ENCODE data around the gene KIAA1958.
"Not testable (repeated sequence)": the region's sequence is repeated elsewhere in the genome, so short reads cannot be mapped to it uniquely, and the experiment has no call there.

The KIAA1958 gene

GRCh38 chr9:112554516-112554915 is 67.9 kb downstream of the KIAA1958 start:
- no peak for DNase-seq (ENCODE audit: low read depth, low spot score)

DNA sequence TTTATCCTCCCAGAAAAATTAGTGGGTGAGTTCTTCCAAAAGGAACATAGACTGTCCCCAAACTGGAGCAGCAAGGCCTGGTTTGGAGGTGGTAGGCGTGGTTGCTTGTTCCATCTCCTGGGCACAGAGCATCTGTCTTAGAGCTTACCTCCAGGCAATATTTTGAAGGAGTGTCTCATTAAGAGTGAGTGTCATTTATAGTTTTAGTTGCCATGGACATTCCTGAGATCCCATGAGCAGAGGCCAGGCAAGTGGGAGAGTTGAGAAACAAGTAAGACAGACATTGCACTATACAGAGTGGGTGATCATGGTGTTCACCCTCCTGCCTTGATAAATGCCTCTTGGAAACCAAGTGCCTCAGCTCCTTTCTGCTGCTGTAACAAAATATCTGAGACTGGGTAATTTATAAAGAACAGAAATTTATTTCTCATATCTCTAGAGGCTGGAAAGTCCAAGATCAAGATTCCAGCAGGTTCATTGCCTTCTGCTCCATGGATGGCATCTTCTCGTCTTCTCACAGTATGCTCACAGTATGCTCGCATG is 68.5 kb downstream of the KIAA1958 start:
- DNase-seq (ENCODE audit: low read depth, low spot score) = no peak

DNA sequence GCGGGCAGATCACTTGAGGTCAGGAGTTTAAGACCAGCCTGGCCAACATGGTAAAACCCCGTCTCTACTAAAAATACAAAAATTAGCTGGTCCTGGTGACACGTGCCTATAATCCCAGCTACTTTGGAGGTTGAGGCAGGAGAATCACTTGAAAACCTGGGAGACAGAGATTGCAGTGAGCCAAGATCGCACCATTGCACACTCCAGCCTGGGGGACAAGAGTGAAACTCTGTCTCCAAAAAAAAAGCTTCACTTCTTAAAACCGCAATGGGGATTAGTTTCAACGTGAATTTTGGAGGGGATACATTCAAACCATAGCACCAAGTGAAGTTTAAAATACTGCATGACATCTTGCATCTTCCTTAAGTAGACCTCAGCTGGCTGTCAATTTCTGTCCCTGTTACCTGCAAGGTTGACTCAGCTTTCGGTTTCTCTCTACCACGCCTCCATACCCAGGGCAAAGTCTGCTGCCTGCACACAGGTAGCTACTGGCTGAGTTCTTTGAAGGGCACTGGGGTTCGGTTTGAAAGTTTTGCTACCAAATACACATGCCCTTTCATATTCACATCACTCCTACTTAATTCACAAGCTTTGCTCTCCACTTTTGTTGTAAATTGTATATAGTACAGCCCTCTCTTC is 69.3 kb downstream of the KIAA1958 start:
- DNase-seq (ENCODE audit: low read depth, low spot score) = no peak

DNA sequence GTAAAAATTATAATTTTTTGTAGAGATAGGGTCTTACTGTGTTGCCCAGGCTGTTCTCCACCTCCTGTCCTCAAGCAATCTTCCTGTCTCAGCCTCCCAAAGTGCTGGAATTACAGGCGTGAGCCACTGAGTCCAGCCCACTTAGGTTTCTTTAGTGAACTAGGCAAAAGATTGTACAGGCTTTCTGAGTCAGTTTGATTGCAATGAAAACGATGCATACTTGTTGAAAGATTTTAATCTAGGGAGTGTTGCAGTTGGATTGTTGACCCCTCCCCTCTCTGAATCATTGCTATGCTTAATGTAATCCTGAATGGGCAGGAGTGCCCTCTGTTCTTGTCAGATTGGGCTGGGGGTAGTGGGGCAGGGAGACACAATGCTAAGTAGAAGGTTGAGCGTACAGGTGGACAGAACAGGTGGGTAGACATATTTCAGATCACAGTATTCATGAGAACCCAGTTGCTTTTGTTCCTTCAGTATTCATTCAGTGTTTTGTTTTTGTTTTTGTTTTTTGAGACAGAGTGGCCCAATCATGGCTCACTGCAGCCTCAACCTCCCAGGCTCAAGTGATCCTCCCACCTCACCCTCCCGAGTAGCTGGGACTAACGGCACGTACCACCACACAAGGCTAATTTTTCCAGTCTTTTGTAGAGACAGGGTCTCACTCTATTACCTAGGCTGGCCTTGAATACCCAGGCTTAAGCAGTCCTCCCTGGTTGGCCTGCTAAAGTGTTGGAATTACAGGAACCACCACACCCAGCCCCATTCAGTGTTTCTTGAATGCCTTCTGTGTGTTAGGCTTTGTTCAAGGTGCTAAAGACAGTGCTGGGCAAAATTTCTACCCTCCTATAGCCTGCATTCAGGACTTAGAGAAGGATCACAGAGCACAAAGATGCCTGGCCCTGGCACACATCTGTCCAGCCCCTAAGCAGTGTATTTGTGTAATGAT is 70.1 kb downstream of the KIAA1958 start:
- DNase-seq (ENCODE audit: low read depth, low spot score) = no peak

DNA sequence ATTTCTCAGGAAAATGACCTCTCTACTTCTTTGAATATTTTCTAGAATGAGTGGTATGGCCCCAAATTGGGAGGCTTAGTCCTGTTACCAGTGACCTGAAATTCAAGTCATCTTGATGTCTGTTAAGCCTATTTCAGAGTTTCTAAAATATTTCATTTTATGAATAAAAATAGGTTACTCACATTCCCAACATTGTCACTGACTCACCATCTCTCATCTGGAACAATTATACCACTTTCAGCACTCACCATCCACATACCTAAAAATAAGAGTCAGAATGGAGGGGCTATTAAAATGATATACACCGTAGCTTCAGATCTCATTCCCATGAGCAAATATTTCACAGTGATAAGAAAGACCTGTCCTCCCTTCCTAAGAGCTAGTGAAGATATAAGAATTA is 71.8 kb downstream of the KIAA1958 start:
- no peak for DNase-seq (ENCODE audit: low read depth, low spot score)

GRCh38 chr9:112558978-112559377 is 72.4 kb downstream of the KIAA1958 start:
- no peak for DNase-seq (ENCODE audit: low read depth, low spot score)

DNA sequence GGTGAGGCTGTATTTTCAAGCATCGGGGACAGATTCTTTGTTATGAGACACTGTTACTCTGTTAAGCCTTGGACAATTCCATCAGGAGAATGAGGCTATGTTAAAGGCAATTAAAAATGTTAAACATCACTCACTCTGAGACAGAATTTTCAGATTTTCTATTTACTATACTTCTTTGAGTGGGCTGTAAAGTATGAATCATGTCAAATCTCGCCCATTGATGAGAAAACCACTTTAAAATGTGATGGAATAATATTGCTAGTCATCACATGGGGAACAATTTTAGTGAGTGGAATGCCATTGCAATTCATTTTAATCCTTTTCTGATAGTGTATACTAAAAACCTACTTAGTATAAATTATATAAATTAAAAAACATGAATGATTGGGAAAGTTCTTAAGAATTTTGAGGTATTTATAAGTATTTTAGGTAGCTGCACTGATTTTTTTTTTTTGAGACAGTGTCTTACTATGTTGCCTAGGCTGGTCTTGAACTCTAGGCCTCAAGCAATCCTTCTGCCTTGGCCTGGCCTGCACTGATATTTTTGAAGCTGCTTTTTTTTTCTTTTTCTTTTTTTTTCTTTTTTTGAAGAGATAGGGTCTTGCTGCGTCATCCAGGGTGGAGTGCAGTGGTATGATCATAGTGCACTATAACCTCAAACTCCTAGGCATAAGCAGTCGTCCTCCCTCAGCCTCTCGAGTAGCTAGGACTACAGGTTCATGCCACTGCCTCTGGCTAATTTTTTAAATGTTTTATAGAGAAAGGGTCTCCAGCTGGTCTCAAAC is 73.2 kb downstream of the KIAA1958 start:
- DNase-seq (ENCODE audit: low read depth, low spot score) = no peak

DNA sequence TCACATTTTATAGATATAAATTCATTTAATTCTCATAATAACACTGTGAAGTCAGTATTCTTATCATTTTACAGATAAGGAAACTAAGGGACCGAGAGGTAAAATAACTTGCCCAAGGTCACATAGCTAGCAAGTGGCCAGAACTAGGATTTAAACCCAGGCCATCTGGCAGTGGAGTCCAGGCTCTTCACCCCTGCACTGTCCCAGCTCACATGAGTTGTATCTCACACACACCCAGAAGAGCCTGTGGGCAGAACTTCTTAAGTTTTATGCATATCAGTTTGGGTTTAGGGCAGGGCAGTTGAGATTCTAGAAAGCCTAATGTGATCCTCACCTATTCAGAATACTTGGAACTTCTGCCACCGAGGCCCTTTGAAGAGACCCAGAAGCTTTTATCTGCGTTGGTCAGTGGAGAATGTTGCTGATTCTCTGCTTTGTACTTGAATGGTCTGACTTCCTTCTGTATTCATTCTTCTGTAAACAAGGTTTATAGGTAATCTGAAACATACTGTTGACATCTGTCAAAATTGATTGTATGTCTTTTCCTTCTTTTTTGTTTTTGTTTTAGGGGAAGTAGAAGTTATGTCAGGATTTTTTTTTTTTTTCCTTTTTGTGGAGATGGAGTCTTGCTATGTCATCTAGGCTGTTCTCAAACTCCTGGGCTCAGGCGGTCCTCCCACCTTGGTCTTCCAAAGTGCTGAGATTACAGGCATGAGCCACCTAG is 75.8 kb downstream of the KIAA1958 start:
- DNase-seq (ENCODE audit: low read depth, low spot score) = no peak

DNA sequence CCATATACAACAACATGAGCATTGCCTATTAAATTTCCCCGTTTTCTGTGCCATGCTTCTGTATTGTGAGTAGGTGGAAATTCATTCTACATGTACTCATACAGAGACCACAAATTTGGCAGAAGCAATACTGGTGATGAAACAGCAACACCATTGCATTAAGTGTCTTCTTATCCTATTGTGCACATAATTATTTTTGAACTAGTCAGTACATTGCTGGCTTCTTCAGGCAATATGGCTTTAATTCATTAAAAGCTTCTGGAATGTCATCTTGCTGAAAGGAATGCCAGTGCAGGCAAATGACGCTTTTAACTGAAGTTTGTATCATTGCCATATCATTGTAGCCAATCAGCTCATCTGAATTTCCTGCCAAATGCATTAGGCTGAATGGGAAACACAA is 82.6 kb downstream of the KIAA1958 start:
- DNase-seq (ENCODE audit: low read depth, low spot score) = no peak

DNA sequence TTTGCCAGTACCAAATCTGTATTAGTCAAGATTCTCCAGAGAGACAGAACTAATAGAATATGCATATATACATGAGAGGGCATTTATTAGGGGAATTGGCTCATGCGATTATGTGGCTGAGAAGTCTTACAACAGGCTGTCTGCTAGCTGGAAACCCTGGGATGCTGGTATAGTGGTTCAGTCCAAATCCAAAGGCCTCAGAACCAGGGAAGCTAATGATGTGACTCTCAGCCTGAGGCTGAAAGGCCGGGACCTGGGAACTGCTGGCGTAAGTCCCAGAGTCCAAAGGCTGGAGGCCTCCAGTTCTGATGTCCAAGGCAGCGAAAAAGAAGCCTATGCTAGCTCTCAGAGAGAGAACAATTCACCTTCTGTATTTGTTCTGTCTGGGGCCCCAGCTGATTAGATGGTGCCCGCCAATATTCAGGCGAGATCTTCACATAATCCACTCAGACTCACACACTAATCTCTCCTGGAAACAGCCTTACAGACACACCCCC is 84.1 kb downstream of the KIAA1958 start:
- no peak for DNase-seq (ENCODE audit: low read depth, low spot score)

DNA sequence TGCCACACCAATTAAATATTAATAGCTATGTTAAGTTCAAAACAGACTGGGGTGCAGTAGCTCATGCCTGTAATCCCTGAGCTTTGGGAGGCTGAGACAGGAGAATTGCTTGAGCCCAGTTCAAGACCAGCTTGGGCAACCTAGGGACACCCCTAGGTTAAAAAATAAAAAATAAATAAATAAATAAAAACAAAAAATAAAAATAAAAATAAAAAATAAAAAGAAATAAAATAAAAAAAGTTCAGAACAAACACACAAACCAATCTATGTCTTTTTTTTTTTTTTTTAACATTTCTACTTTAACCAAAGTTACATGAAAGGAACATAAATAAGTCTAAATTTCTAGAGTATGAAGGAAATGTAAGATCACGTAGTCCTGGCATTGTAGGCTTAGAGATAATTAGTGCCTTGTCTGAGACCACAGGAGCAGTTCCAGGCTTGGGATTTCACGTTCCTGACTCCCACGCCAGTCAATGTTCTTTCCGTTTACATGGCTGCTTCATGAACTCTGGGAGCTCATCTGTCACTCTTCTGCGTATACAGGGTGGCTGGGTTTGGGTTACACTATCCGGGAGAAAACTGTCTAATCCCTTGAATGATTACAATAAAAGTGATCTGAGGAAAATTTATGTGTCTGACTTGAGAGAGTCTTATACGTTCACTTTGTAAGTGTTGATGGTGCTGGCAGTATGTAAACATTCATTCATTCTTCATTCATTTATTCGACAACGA is 85.2 kb downstream of the KIAA1958 start:
- no peak for DNase-seq (ENCODE audit: low read depth, low spot score)

DNA sequence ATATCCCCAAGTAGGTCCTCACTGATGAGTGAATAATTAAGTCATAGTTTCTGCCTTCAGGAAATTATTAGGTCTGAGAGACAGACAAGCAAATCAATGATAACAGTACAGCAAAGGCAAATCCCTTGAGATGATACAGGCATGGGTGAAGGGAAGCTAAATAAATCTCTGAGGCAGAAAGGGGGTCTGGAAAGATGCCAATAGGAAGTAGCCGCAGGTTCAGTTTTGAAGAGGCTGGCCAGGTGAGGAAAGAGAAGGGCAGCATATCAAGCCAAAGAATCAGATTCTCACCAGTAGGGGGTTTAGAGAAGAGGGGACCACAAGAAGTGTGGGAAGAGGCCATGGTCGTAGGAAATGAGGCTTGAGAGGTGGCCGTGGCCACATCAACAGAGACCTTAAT is 85.8 kb downstream of the KIAA1958 start:
- DNase-seq (ENCODE audit: low read depth, low spot score) = no peak

DNA sequence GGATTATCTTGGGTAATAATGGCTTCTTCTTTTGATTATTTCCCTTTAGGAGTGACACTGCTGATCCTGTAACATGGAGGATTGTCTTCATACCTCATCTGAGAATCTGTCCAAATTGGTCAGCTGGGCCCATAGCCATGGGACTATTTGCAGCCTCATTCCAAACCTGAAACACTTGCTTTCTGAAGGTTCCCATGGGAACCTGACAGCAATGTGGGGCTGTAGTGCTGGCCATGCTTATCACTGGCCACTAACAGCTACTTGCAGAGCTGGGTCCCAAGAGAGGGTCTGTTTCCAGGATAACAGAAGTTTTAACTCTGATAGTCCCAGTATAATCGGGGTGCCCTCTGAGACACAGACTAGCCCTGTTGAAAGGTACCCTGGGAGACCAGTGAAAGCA is 87.4 kb downstream of the KIAA1958 start:
- DNase-seq (ENCODE audit: low read depth, low spot score) = no peak

DNA sequence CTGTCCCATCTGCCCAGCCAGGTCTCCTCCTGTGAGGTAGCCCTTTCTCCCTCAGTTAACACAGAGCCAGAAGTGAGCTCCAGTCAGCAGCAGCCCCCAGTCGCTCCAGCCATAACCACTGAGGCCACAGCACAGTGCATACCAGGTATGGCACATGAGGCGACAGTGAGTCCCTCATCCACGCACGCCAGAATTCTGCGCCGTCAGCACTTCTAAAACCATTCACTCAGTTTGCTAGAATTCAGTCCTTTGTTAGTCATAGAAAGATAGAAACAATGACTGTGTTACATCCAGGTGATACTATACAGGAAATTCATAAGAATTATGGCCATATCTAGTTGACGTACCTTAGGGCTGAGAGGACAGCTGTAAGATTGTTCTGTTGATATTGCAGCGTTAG is 88.5 kb downstream of the KIAA1958 start:
- no peak for DNase-seq (ENCODE audit: low read depth, low spot score)

- no peak for DNase-seq (ENCODE audit: low read depth, low spot score)
These were observed 95.0 kb downstream of the KIAA1958 start for GRCh38 chr9:112581469-112582176.

GRCh38 chr9:112582371-112583262 is 96.0 kb downstream of the KIAA1958 start:
- DNase-seq (ENCODE audit: low read depth, low spot score) = no peak

- DNase-seq (ENCODE audit: low read depth, low spot score) = no peak
These were observed 100.0 kb downstream of the KIAA1958 start for GRCh38 chr9:112586599-112587155.

DNA sequence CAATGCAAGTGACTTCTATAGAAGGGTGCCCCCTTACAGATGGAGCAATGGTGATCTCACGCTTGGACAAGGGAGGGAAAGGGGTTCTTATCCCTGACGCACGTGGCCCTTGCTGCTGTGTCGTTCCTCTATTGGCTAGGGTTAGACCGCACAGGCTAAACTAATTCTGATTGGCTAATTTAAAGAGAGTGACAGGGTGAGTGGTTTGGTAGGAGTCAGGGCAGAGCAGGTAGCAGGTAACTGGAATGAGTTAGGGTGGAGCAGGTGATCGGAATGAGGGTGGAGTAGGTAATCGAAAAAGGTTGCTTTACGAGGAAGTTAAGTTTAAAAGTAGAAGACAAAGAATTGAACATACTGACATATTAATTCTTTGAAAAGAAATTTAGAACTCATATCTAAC is 105.2 kb downstream of the KIAA1958 start:
- not testable (repeated sequence) for DNase-seq (ENCODE audit: low read depth, low spot score)
